Measurements from ENCODE around the gene GALNT8. TPM values are rescaled to one million over a fixed set of nuclear protein-coding genes. Genes with fewer than 3 reads are reported as not detected.

Gene GALNT8
- total RNA-seq, 4 donors from 2014 or later = 0.84 to 2.5 (median 1.5) TPM

DNA sequence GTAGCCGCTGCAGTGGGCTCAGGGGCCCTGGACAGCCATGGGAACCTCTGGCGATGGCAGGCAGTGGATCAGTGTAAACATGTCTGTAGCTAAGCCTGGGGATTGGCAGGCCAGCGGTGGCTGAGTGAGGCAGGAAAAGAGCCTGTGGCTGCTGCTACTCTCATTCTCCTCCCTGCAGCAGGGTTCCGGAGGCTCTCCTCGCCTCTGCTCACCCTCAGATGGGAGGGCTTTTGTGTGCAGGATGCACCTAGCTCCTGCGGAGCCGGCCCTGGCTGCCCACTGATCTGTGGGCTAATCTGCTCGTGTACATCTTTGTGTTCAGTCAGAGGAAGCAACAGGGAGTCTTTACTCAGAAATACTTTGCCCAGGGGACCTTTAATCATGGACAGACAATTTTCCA lies 59.5 kb downstream of the GALNT8 start:
- DNase-seq (ENCODE audit: low spot score) (no peak), ATAC-seq (ENCODE audit: low FRiP score) (no peak)
- no peak for TF ChIP-seq CTCF (IDR thresholded peaks at IDR 0.05)

DNA sequence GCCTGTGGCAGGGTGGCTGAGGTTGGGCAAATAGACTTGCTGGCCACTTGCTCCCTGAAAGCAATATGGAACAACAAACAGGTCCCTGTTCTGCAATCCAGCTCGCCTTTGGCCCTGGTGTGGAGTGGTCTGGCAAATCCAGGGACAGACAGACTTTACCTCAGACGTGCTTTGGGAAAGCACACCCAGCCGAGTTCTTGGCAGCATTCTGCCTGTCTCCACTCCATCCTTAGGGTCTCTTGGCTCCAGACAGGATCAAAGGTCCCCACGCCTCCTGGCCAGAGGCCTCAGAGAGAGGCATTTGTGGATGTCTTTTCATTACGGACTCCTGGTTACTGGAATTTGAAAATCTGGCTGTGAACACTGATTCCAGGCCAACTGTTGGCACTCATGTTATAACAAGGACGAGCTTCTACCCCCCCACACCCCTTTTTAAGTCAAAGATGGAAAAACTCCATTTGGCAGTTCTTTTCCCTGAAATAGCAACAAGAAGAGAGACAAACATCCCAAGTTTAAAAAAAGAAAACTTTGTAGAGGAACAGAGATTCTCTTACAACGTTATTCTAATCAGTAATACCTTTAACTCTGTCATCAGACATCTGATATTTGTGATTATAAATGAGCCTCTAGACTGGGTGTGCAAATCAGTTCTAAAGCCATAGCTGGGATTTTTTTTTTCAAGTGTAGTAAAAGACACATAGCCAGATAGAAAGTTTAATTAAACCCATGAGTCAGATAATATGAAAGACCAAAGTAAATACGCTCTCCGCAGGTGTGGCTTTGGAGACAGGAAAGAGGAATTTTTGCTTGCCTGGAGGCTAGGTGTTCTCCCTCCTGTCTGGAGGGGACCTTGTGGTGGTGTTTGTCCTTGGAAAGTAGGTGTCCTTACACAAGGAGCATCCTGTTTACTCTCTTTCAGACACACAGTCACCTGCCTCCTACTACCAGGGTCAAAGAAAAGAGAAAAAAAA lies 60.7 kb downstream of the GALNT8 start:
- DNase-seq (ENCODE audit: low spot score) (no peak), ATAC-seq (ENCODE audit: low FRiP score) (no peak)
- TF ChIP-seq CTCF (IDR thresholded peaks at IDR 0.05) = no peak

DNA sequence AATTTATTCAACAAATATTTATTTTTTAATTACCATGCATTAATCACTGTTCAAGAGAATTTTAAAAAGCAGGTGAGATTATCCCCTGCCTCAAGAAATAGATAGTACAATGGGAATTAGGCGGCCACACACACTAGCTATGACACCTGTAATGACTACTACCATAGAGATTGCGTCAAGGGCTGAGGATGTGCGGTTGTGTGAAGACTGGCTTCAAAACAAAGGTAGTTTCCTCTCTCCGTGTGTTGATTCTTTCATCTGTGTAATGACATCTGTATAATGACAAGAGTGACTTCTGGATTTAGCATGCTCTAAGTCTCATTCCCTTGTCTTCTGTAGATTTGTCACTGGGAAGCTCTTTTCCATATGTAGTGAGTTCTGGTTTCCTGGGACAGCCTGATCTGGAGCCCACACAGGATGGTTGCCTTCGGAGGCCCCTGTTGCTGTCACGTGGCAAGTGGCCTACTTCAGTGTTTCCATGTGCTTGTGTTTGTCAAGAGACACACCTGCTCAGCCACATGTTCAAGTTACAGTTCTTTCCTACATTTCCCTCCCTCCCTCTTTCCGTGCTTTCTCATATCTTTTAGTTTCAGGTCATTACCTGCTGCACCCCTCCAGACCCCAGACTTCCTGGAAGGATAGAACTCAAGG lies 64.3 kb downstream of the GALNT8 start:
- DNase-seq (ENCODE audit: low spot score) (no peak), ATAC-seq (ENCODE audit: low FRiP score) (no peak)
- TF ChIP-seq CTCF (IDR thresholded peaks at IDR 0.05) = no peak

GRCh38 chr12:4786795-4787194 lies 66.6 kb downstream of the GALNT8 start:
- ATAC-seq (ENCODE audit: low FRiP score) (no peak), DNase-seq (ENCODE audit: low spot score) (no peak)
- TF ChIP-seq CTCF (IDR thresholded peaks at IDR 0.05) = no peak

GRCh38 chr12:4787965-4788364 lies 67.8 kb downstream of the GALNT8 start:
- ATAC-seq (ENCODE audit: low FRiP score) = no peak
- no peak for DNase-seq (ENCODE audit: low spot score)
- no peak for TF ChIP-seq CTCF (IDR thresholded peaks at IDR 0.05)

DNA sequence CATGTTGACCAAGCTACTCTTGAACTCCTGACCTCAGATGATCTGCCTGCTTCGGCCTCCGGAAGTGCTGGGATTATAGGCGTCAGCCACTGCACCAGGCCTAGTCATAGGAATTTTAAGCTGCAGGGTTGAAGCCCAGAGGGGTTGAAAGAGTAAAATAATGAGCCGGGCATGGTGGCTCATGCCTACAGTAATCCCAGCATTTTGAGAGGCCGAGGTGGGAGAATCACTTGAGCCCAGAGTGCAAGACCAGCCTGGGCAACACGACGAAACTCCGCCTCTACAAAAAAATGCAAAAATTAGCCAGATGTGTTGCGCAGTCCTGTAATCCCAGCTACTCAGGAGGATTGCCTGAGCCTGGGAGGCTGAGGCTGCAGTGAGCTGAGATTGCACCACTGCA lies 69.6 kb downstream of the GALNT8 start:
- DNase-seq (ENCODE audit: low spot score) (no peak), ATAC-seq (ENCODE audit: low FRiP score) (no peak)
- TF ChIP-seq CTCF (IDR thresholded peaks at IDR 0.05) = no peak

All from omental fat pad (tissue), 4 donors.